Prostate gland (tissue), 2 donors: ENCODE measurements around the gene NGLY1.

Experiments used
- POLR2A ChIP-seq: fragments of 450-650 bp; IDR thresholded peaks from one replicate; pipeline ENCODE4 v1.6.1; 2016; ENCODE audit warnings: antibody characterized with exemption, mild to moderate bottlenecking
- TF ChIP-seq, protein P1 (sequence below), 4 experiments: fragments of 200-600 bp in 2 of 4; fragments of 450-650 bp in 2 of 4; sonication (generic) in 2 of 4; IDR thresholded peaks; 1 replicate in 3 of 4; 2 replicates in 1 of 4; pipeline ENCODE4 v1.5.1; 2016 to 2019; ENCODE audit warnings: antibody characterized with exemption in 4 of 4, mild to moderate bottlenecking in 2 of 4, moderate library complexity in 2 of 4

- TF ChIP-seq, protein P1, sequence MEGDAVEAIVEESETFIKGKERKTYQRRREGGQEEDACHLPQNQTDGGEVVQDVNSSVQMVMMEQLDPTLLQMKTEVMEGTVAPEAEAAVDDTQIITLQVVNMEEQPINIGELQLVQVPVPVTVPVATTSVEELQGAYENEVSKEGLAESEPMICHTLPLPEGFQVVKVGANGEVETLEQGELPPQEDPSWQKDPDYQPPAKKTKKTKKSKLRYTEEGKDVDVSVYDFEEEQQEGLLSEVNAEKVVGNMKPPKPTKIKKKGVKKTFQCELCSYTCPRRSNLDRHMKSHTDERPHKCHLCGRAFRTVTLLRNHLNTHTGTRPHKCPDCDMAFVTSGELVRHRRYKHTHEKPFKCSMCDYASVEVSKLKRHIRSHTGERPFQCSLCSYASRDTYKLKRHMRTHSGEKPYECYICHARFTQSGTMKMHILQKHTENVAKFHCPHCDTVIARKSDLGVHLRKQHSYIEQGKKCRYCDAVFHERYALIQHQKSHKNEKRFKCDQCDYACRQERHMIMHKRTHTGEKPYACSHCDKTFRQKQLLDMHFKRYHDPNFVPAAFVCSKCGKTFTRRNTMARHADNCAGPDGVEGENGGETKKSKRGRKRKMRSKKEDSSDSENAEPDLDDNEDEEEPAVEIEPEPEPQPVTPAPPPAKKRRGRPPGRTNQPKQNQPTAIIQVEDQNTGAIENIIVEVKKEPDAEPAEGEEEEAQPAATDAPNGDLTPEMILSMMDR (IDR thresholded peaks at IDR 0.05), result no peak
- TF ChIP-seq POLR2A, result no peak
These were observed 85.7 kb downstream of the NGLY1 start for GRCh38 chr3:25697553-25697952.
